ENCODE data around the gene SIRT4. TPM values are rescaled to one million over a fixed set of nuclear protein-coding genes. Genes with fewer than 3 reads are reported as not detected.
A peak's percentile ranks its signal among the peaks of the same experiment; 100 is the strongest.
"Not testable (repeated sequence)": the region's sequence is repeated elsewhere in the genome, so short reads cannot be mapped to it uniquely, and the experiment has no call there.

The SIRT4 gene
- total RNA-seq, 4 donors from 2014 or later = 3.2 to 6.3 (median 4.2) TPM

DNA sequence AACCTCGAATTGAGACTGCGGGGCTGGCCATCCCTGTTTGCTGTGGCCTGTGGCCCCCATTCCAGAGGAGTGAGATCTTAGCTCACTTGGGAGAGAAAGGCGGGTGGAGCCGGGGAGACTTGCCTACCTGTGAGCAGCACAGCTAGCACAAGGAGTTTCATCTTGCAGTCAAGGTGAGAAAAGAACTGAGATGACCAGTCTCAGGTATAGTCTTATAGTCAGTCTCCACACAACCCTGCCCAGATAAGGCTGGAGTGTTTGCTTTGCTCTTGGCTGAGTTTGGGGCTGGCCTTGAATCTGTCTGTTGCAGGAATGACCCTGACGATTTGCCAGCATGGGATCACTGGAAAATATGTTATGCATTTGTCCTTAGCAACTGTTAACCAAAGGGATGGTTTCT, 25.5 kb downstream of the SIRT4 start, which contains the start of gene PLA2G1B:
Gene PLA2G1B (minus strand): TSS at position 187 of the 400 bp plus-strand sequence. CDS start 26 bp downstream, at position 161.
- Histone ChIP-seq H3K4me1 (peaks cover 0 to 7% (median 0%) of the 10 kb centered on the region in 4 donors), H3K4me3 (no peak within 1 kb of the TSS), H3K36me3 (no peaks in the 10 kb centered on the region), H3K27ac (no peak within 1 kb of the TSS), H3K27me3 (no peaks in the 10 kb centered on the region), H3K9me3 (no peaks in the 10 kb centered on the region)
- no peak for TF ChIP-seq POLR2A (IDR thresholded peaks at IDR 0.05)
- TF ChIP-seq, protein P1, sequence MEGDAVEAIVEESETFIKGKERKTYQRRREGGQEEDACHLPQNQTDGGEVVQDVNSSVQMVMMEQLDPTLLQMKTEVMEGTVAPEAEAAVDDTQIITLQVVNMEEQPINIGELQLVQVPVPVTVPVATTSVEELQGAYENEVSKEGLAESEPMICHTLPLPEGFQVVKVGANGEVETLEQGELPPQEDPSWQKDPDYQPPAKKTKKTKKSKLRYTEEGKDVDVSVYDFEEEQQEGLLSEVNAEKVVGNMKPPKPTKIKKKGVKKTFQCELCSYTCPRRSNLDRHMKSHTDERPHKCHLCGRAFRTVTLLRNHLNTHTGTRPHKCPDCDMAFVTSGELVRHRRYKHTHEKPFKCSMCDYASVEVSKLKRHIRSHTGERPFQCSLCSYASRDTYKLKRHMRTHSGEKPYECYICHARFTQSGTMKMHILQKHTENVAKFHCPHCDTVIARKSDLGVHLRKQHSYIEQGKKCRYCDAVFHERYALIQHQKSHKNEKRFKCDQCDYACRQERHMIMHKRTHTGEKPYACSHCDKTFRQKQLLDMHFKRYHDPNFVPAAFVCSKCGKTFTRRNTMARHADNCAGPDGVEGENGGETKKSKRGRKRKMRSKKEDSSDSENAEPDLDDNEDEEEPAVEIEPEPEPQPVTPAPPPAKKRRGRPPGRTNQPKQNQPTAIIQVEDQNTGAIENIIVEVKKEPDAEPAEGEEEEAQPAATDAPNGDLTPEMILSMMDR (IDR thresholded peaks at IDR 0.05) = no peak
- no peak for DNase-seq

DNA sequence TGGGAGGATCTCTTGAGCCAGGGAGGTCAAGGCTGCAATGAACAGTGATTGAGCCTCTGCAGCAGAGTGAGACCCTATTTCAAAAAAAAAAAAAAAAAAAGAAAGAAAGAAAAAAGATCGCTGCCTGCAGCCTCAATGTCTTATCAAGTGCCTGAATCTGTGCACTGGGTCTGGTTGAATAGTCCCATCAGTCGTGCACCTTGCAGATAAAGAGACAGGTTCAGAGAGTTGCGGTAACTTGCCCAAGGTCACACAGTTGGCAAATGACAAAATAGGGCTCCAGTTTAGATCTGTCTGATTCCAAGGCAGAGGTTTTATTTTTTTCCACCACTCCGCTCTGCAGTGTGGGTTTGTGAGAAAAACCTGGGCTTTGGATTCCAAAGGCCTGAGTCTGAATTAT, 26.1 kb downstream of the SIRT4 start:
- no peak overlapping the region for H3K4me3 ChIP-seq
- no peaks in the 10 kb centered on the region for H3K9me3 ChIP-seq
- H3K36me3 ChIP-seq = no peaks in the 10 kb centered on the region
- TF ChIP-seq, protein P1 (IDR thresholded peaks at IDR 0.05) = no peak
- TF ChIP-seq POLR2A (IDR thresholded peaks at IDR 0.05) = no peak
- H3K4me1 ChIP-seq = peaks cover 0 to 7% (median 0%) of the 10 kb centered on the region in 4 donors
- H3K27me3 ChIP-seq = no peaks in the 10 kb centered on the region
- no peak for DNase-seq
- no peak overlapping the region for H3K27ac ChIP-seq

DNA sequence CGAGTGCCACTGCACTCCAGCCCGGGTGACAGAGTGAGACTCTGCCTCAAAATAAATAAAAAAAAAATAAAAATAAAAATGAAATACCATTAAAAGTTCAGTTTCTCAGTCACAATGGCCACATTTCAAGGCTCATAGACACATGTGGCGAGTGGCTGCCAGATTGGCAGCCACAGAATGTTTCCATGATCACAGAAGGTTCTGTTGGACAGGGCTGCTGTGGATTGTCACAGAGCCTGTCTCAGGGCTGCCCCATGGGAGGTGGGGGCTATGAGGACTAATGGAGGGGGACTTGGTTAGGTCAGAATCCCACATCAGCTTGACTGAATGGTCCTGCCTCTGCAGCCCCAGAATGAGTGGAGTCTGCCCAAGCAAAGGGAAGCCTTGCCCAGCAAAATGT, 29.3 kb downstream of the SIRT4 start:
- Histone ChIP-seq H3K4me3 (no peak overlapping the region), H3K4me1 (peaks cover 0 to 7% (median 0%) of the 10 kb centered on the region in 4 donors), H3K9me3 (peaks cover 0 to 3% (median 0%) of the 10 kb centered on the region in 4 donors), H3K27ac (no peak overlapping the region), H3K36me3 (no peaks in the 10 kb centered on the region), H3K27me3 (no peaks in the 10 kb centered on the region)
- no peak for TF ChIP-seq POLR2A (IDR thresholded peaks at IDR 0.05)
- TF ChIP-seq, protein P1 (IDR thresholded peaks at IDR 0.05) = no peak
- DNase-seq = no peak

DNA sequence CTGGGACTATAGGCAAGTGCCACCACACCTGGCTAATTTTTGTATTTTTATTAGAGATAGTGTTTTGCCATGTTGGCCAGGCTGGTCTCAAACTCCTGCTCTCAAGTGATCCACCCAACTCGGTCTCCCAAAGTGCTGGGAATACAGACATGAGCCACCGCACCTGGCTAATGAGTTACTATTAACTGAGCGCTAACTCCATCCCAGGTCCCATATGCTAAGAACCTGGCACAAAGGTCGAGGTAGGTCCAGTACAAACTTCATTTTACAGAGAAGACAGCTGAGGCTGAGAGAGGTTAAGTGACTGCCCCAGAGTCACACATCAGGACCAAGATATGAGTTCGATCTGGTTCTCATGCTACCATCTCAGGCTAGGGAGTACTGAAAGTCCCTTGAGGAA, 29.9 kb downstream of the SIRT4 start:
- Histone ChIP-seq H3K9me3 (peaks cover 0 to 9% (median 0%) of the 10 kb centered on the region in 4 donors), H3K4me3 (no peak overlapping the region), H3K27me3 (no peaks in the 10 kb centered on the region), H3K36me3 (no peaks in the 10 kb centered on the region), H3K27ac (peak overlapping the region in 1 of 4 donors; percentile 22), H3K4me1 (peaks cover 0 to 7% (median 0%) of the 10 kb centered on the region in 4 donors)
- peak in 1 of 3 donors; percentile 61 for DNase-seq
- no peak for TF ChIP-seq POLR2A (IDR thresholded peaks at IDR 0.05)
- TF ChIP-seq, protein P1 (IDR thresholded peaks at IDR 0.05) = no peak

DNA sequence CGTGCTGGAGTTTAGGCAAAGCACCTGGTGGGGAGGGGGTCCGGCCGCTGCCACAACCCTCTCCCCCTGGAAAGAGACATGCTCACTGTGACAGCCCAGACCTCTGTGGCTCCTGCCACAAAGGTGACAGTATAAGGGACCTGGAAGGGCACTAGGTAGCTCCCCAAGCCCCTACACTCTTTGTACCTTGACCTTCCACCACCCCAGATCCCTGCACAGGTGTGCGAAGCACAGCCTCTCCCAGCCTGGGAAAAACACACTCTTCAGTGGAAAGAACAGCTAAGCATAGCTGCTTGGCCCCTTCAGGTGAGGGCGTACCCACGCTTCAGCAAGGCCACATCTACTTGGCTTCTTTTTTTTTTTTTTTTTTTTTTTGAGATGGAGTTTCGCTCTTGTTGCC, 30.4 kb downstream of the SIRT4 start:
- no peak for DNase-seq
- H3K36me3 ChIP-seq = no peaks in the 10 kb centered on the region
- H3K27ac ChIP-seq = peak overlapping the region in 1 of 4 donors; percentile 22
- H3K4me3 ChIP-seq = no peak overlapping the region
- no peaks in the 10 kb centered on the region for H3K27me3 ChIP-seq
- H3K4me1 ChIP-seq = peaks cover 0 to 7% (median 0%) of the 10 kb centered on the region in 4 donors
- H3K9me3 ChIP-seq = peaks cover 0 to 14% (median 1%) of the 10 kb centered on the region in 4 donors
- TF ChIP-seq, protein P1 (IDR thresholded peaks at IDR 0.05) = no peak
- TF ChIP-seq POLR2A (IDR thresholded peaks at IDR 0.05) = no peak

DNA sequence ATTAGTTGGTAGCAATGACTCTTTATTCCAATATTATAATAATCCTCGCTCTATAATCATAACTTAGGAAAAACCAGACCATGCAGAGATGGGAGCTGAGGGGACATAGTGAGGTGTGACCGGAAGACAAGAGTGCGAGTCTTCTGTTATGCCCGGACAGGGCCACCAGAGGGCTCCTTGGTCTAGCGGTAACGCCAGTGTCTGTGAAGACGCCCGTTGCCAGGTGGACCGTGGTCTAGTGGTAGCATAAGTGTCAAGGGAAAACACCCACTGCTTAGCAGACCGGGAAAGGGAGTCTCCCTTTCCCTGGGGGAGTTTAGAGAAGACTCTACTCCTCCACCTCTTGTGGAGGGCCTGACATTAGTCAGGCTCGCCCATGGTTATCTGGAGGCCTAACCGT, 33.3 kb downstream of the SIRT4 start:
- H3K27ac ChIP-seq, H3K4me1 ChIP-seq, H3K27me3 ChIP-seq, H3K4me3 ChIP-seq, H3K36me3 ChIP-seq: not testable (repeated sequence)
- H3K9me3 ChIP-seq = peaks cover 0 to 21% (median 5%) of the 10 kb centered on the region in 4 donors
- TF ChIP-seq, protein P1 (IDR thresholded peaks at IDR 0.05) = peak in 4 of 6 experiments; percentile 55 to 72 (median 68)
- DNase-seq = peak; percentile 35 to 86 (median 68)

DNA sequence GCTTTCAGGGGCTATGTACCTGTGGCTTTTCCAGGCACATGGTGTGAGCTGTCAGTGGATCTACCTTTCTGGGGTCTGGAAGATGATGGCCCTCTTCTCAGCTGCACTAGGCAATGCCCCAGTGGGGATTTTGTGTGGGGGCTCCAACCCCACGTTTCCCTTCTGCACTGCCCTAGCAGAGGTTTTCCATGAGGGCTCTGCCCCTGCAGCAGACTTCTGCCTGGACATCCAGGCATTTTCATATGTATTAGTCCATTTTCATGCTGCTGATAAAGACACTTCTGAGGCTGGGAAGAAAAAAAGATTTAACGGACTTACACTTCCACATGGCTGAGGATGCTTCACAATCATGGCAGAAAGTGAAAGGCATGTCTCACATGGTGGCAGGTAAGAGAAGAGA, 34.3 kb downstream of the SIRT4 start:
- H3K27me3 ChIP-seq, H3K4me3 ChIP-seq, H3K4me1 ChIP-seq, H3K27ac ChIP-seq, DNase-seq, H3K36me3 ChIP-seq: not testable (repeated sequence)
- H3K9me3 ChIP-seq = peaks cover 0 to 21% (median 5%) of the 10 kb centered on the region in 4 donors
